ENCODE data around the gene TMC8.
"Not testable (repeated sequence)": the region's sequence is repeated elsewhere in the genome, so short reads cannot be mapped to it uniquely, and the experiment has no call there.

The TMC8 gene

DNA sequence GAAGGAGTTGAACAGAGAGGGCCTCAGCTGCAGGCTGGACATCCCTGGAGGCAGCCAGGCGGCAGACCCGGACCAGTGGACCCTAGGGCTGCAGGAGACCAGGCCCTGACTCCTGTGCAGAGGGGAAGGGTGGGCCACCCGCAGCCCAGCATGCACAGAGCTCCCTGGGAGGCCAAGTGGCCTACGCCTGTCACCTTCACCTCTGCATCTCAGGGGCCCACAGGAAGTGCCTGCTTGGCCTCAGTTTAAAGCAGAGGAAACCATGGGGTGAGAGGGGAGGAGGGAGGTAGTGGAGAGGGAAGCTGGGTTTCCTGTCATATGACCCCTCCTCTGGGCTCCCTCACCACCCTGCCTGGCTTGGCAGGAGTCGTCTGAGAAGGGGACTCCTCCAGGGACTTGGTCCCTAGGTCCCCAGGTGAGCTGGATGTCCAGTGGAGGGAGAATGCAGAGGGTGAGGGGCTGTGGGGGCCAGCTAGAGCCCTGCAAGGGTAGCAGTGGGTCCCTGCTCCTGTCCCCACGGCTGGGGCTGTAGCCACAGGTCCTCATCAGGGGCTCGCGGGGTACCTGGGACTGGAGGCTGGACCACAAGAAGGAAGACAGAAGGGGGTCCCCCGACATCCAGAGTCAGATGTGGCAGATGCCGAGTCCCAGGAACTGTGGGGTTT, at the start of gene TMC8:
Gene TMC8 (plus strand): TSS at position 335 of the 665 bp plus-strand sequence. CDS start 818 bp downstream, outside the sequence.
- no peak for DNase-seq (ENCODE audit: low spot score)

GRCh38 chr17:78081551-78081950, 49.0 kb upstream of the TMC8 start:
- no peak for DNase-seq (ENCODE audit: low spot score)

DNA sequence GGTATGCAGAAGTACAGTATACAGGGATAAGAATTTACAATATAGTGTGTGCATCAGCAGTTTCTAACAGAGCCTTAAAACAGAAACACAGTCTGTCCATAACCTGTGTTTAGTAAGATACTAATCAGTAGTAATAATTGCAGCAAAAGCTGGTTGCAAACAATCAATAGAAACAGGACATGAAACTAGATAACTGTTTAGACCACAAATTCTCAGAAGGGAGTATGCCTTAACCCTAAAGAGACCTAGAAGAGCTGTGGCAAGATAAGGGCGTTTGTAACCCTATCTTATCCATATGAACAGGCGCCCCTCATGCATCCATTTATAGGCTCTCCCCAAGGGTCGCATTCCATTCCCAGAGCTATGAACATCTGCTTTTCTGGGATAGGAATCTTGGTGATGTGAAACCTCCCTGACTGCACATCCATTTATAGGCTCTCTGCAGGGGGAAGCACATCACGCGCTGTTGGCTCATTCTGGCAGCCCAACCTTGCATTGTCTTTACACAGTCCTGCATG, 48.2 kb upstream of the TMC8 start:
- DNase-seq (ENCODE audit: low spot score), result not testable (repeated sequence)

DNA sequence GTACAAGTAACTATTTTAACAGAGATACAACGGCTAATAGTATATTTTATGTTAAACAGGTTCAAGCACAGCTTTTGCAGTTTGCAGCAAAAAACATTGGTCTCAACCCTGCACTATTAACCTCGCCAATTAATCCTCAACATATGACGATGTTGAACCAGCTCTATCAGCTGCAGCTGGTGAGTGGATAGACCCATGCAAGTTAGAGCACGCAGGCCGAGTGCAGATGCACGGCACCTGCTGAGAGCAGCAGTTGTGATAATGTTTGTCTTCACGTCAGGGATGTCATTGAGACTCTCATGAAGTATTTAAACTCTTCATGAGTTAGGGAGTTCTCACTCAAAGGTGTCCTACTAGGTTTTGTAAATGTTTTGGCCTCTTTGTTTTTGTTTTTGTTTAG, 47.6 kb upstream of the TMC8 start:
- DNase-seq (ENCODE audit: low spot score), result no peak

DNA sequence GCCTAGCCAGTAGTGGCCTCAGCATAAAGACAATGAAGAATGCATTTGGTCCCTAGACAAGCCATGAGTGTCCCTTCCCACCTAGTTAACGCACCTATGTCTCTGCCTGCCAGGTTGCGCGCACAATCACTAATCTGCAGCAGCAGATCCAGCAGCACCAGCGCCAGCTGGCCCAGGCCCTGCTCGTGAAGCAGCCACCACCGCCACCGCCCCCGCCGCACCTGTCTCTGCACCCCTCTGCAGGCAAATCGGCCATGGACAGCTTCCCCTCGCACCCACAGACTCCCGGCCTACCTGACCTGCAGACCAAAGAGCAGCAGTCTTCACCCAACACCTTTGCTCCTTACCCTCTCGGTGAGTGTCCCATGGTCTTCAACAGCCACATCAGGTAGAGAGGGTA, 43.8 kb upstream of the TMC8 start:
- no peak for DNase-seq (ENCODE audit: low spot score)

- DNase-seq (ENCODE audit: low spot score), result no peak
Observed at GRCh38 chr17:78088529-78088928, 42.0 kb upstream of the TMC8 start.

- no peak for DNase-seq (ENCODE audit: low spot score)
Observed at GRCh38 chr17:78089576-78090281, 40.8 kb upstream of the TMC8 start.

DNA sequence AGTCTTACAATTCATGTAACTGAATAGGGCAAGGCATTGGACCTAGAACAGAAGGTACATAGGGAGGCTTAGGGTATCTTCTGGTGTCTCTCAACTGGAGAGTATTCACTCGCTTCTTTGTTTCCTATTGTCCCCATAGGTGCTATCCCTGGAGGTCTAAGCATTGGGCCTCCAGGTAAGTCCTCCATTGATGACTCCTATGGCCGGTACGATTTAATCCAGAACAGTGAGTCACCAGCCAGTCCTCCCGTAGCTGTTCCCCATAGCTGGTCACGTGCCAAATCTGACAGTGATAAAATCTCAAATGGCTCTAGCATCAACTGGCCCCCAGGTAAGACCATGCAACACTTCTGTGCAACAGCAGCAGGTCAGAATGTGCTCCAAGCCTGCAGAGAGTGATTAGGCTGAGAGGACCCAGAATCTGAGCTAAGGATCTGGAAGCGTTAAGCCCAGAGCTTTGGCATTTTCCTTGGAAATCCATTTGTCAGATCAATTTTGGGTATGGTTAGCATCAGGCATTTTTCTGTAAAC, 37.7 kb upstream of the TMC8 start:
- no peak for DNase-seq (ENCODE audit: low spot score)

DNA sequence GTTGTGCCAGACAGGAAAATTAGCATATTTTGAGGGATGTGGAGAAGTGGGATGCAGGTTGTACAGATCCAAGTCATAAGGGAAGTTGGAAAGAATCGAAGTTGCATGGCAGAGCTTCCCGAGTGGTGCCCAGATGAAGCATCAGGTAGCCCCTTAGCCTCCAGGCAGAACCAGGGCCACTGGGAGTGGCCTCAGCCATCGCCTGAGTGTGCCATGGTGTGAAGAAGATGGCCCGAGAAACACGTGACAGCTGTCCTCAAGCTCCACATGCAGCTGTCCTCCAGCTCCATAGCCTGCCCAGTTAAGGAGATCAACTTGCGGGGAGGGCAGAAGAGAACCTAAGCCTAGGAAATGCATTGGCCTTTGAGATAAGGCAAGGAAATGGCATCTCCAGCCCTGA, 35.5 kb upstream of the TMC8 start:
- no peak for DNase-seq (ENCODE audit: low spot score)

GRCh38 chr17:78096093-78096492, 34.5 kb upstream of the TMC8 start:
- no peak for DNase-seq (ENCODE audit: low spot score)

DNA sequence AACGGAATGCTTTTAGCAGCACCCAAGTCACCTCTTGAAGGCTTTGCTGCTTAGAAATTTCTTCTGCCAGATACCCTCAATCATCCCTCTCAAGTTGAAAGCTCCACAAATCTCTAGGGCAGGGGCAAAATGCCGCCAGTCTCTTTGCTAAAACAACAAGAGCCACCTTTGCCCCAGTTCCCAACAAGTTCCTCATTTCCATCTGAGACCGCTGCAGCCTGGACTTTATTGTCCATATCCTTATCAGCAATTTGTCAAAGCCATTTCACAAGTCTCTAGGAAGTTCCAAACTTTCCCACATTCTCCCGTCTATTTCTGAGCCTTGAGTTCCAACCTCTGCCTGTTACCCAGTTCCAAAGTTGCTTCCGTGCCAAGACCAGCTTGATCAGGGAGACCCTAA, 29.5 kb upstream of the TMC8 start:
- DNase-seq (ENCODE audit: low spot score), result no peak

DNA sequence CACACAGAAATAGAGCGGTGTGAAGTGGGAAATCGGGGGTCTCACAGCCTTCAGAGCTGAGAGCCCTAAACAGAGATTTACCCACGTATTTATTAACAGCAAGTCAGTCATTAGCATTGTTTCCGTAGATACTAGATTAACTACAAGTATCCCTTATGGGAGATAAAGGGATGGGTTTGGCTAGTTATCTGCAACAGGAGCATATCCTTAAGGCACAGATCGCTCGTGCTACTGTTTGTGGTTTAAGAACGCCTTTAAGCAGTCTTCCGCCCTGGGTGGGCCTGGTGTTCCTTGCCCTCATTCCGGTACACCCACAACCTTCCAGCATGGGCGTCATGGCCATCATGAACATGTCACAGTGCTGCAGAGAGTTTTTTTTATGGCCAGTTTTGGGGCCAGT, 29.0 kb upstream of the TMC8 start:
- DNase-seq (ENCODE audit: low spot score), result no peak

GRCh38 chr17:78103311-78103710, 27.3 kb upstream of the TMC8 start:
- DNase-seq (ENCODE audit: low spot score), result no peak

DNA sequence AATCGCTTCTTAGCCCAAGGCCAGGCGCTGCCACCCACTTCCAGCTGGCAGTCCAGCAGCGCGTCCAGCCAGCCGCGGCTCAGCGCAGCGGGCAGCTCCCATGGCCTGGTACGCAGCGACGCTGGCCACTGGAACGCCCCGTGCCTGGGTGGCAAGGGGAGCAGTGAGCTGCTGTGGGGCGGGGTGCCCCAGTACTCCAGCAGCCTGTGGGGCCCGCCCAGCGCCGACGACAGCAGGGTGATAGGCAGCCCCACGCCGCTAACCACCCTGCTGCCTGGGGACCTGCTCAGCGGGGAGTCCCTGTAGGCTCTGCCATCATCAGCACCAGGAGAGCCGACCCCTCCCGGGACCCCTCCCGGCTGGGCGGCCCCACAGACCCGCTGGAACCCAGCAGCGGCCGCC, 26.0 kb upstream of the TMC8 start:
- no peak for DNase-seq (ENCODE audit: low spot score)

DNA sequence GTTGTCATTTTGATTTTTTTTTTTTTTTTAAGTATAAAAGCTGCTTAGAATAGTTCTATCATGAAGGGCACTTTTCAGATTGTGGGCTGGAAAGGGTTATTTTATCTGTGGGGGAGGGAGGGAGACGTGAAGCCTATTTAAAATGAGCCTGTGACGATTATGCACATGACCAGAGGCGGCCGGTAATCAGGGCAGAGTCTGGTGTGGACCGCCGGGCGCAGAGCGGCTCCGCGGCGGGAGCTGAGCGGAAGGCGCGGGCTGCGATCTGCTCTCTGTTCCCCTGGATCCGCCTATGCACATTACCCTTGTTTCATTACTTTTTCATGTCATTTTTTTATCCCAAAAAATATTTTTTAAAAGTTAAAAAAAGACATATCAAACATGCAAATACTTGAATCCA, 25.5 kb upstream of the TMC8 start:
- no peak for DNase-seq (ENCODE audit: low spot score)

- no peak for DNase-seq (ENCODE audit: low spot score)
Observed at GRCh38 chr17:78105551-78105950, 25.0 kb upstream of the TMC8 start.

DNA sequence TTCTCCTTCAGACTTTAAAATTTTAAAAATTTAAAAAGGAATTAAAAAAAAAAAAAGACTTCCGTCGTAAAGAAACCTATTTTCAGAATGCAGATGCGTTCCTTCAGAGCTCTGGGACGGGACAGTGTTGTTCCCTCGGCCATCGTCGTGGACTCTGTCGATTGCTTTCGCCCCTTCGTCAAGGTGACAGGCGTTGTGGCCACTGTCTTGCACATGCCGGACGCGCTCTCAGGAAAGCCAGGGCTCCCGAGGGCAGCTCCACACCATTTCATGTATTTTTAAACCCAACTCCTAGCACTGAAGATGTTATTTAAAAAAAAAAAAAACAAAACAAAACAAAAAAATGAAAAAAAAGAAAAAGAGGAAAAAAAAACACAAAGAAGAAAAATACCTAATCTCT, 24.4 kb upstream of the TMC8 start:
- DNase-seq (ENCODE audit: low spot score), result no peak

GRCh38 chr17:78107457-78107856, 23.1 kb upstream of the TMC8 start:
- DNase-seq (ENCODE audit: low spot score), result peak; percentile 58

DNA sequence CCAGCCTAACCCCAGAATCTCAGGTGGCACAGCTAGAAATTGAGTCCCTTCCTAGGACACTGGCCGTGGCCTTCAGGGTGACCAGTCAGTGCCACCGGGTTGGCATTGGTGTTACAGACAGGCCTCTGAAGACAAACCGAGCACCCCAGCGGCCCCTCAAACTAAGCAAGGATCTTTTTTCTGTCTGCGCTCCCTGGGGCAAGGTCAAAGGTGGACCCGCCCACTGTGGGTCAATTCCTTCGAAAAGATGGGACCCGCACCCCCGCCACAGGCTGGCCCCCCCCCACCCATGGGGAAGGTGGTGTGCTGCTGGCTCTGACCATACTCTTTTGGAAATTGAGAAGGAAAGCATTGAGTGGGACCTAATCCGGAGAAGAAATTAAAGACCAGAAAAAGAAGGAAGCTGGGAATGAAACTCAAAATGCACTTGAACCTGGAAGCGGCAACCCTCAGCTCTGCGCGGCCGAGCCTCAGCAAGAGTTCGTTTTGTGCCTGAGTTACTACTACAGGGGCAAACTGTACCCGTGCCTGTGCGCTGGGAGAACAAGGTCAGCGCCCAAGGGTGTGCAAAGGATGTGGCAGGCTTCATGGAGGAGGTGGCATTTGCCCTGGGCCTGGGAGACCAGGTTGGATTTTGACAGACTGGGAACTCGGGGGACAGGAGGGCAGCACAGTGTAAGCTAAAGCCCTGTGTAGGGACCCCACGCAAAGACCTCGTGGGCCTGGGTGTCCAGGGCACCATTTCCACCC, 22.4 kb upstream of the TMC8 start:
- DNase-seq (ENCODE audit: low spot score), result no peak

DNA sequence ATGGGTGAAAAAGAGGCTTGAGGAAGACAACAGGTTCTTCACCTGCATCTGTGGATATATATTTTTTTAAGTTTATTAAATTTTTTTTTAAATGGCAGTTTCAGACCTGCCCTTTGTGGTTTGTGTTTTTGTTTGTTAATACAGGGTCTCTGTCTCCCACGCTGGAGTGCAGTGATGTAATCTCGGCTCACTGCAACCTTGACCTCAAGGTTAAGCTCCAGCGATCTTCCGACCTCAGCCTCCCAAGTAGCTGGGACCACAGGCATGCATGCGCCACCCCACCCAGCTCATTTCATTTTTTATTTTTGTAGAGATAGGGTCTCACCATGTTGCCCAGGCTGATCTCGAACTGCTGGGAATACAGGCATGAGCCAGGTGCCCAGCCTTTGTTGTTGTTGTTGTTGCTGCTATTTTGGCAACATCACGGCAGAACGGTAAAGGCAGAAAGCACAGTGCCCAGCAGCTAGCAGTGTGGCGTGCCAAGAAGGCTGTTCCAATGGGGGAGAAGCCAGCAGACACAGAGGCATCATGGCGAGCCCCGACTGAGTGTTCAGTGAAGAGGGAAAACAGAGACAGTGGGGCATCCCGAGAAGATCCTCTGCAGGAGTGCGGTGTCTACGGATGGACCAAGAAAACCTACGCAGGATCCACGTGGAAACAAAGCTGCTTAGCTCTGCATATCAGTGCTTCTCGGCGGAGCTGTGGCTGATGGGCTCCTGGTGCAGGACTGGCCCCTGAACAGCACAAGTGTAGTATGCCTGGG, 21.7 kb upstream of the TMC8 start:
- DNase-seq (ENCODE audit: low spot score), result no peak

- DNase-seq (ENCODE audit: low spot score), result no peak
Observed at GRCh38 chr17:78109489-78109761, 21.1 kb upstream of the TMC8 start.

GRCh38 chr17:78110363-78111015, 20.1 kb upstream of the TMC8 start:
- no peak for DNase-seq (ENCODE audit: low spot score)
